SK-MEL-5 (cell line): Measurements from ENCODE around the gene KY. TPM values are rescaled to one million over a fixed set of nuclear protein-coding genes. Genes with fewer than 3 reads are reported as not detected.
"Not testable (repeated sequence)": the region's sequence is repeated elsewhere in the genome, so short reads cannot be mapped to it uniquely, and the experiment has no call there.

Experiments
- DNase-seq: peaks from one replicate; pipeline ENCODE4 v3.0.0-alpha.2; 2016; ENCODE audit warnings: low read depth, low spot score
- in situ Hi-C: cut with HindIII; loops from 2 replicates; pipeline ENCODE4 v1.10.0; 2016; ENCODE audit warnings: low sequenced_read_pairs, high pct_unique_total_duplicates, low pct_unique_long_range_greater_than_20kb
- total RNA-seq: library from RNA; depleted of rRNA; stranded (reverse); fragments of >200 nt; shearing (Covaris generic); gene quantifications from 2 replicates; pipeline ENCODE4 v1.2.3, GENCODE V29; 2014

KY gene
- total RNA-seq, 1 experiment from 2014 or later, result not detected

- peak; percentile 67 for DNase-seq
- in situ Hi-C loops, result no loop called here
These were observed 49.9 kb downstream of the KY start for GRCh38 chr3:134600685-134601463.

- no peak for DNase-seq
- in situ Hi-C loops, result no loop called here
These were observed 50.6 kb downstream of the KY start for GRCh38 chr3:134600206-134600605.

GRCh38 chr3:134598763-134599545 lies 51.9 kb downstream of the KY start:
- in situ Hi-C loops, result no loop called here
- no peak for DNase-seq

DNA sequence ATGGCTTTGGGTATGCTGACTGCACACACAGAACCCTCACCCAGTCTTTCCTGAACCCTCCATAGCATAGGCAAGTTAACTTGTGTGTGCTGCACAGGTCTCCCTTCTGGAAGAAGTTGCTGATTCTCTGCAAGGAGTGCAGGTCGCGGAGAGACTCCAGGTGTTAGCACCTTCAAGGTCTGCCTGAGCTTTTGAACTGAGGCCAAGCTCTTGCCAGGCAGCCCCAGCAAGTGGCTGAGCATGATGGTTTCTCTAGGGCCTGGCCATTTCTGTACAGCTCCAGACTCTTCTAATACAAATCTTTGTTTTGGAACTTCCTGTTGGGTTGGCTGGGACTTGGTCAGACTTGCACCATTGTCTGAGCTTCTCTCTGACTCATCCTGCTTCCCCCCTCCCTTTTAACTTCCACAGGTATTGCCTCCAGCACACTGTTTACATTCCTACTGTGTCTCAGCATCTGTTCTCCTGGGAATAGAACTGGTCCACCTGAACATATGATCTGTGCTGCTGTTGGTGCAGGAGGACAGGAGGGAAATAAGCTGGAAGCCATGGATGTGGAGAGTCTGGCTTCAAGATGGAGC lies 53.3 kb downstream of the KY start:
- in situ Hi-C loops, result no loop called here
- DNase-seq, result no peak

DNA sequence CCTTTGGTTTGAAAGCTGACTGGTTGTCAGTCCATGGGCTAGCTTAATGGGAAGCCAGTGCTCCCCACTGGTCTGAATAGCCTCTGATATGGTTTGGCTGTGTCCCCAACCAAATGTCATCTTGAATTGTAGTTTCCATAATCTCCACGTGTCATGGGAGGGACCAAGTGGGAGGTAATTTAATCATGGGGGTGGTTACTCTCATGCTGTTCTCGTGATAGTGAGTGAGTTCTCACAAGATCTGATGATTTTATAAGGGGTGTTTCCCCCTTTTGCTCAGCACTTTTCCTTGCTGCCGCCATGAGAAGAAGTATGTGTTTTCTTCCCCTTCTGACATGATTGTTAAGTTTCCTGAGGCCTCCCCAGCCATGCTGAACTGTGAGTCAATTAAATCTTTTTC lies 55.8 kb downstream of the KY start:
- DNase-seq, in situ Hi-C loops: not testable (repeated sequence)

DNA sequence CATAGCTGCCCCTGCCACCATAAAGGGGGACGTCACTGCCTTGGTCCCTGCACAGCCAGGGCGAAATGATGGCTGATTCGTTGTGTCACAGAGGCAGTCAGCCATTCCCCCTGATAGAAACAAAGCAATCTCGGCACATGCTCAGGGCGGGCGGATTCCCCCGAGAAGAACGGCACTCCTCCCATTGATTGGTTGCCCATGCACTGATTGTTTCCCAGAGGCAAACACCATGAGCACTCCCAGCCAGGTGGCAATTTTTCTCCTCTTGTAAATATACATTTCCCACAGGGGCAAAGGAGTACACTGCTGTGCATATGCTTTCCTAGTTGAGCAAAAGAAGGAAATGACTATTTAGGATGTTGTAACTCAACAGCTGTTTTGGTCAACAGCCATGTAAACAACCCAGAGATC lies 56.5 kb downstream of the KY start:
- DNase-seq, result no peak
- in situ Hi-C loops, result no loop called here

DNA sequence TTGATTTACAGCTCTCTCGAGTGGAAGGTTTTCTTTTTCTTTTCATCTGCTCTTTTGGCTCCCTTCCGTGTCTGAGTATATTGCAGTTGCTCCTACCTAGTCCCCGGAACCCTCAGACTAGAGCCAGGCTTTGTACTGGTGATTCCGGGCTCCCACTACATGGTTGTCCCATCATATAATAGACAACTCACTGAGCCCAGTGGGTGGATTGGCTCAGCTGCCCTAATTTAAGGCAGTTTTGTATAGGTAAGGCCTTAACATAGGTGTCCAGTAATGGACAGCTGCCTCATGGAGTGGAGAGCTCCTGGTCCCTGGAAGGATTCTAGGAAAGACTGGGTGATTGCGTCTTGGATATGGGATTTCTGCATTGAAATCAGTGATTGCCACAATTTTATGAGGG lies 58.0 kb downstream of the KY start:
- in situ Hi-C loops, result no loop called here
- DNase-seq, result no peak

DNA sequence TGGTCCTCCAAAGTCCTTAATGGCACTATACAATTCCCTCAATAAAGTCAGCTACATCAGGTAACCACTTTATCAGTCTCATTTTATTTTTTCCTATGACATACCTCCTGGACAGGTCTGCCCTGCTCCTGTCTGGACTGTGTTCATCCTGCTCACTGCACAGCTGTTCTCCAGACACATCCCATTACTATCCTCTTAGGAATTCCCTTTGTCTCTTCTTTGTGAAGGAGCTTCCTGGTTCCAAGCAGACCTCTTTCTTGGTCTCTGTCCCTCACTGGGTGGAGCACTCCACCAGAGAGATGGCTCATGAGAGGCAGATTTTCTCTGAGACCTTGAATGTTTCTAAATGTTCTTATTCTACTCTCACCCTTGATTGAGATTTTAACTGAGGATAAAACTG lies 60.1 kb downstream of the KY start:
- DNase-seq, result no peak
- in situ Hi-C loops, result no loop called here

- in situ Hi-C loops, result no loop called here
- no peak for DNase-seq
These were observed 71.6 kb downstream of the KY start for GRCh38 chr3:134579141-134579665.

GRCh38 chr3:134576831-134577230 lies 74.0 kb downstream of the KY start:
- DNase-seq, result no peak
- in situ Hi-C loops, result no loop called here

DNA sequence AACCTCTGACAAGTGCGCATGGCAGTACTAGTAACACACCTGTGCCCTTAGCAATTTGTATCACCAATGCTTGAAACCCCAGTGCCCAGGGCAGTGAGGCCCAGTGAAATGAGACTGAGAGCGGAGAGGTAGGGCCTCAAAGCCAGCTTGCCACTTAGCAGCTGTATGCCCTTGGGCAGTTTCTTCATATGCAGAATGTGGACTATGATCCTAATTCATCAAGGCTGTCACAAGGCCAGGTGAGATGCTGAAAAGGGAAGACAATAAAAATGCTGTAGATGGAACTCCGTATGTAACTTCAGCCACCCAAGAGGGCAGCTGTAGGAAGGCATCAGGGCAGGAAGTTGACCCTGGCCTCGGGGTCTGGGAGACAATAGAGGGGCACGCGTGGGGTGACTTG lies 74.4 kb downstream of the KY start:
- in situ Hi-C loops, result no loop called here
- no peak for DNase-seq

DNA sequence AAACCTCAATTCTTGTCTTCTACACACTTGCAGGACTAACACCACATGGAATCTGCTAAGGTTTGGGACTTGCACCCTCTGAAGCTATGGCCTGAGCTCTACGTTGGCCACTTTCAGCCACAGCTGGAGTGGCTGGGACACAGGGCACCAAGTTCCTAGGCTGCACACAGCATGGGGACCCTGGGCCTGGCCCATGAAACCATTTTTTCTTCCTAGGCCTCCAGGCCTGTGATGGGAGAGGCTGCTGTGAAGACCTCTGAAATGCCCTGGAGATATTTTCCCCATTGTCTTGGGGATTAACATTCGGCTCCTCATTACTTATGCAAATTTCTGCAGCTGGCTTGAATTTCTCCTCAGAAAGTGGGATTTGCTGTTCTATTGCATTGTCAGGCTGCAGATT lies 80.9 kb downstream of the KY start:
- DNase-seq, in situ Hi-C loops: not testable (repeated sequence)

DNA sequence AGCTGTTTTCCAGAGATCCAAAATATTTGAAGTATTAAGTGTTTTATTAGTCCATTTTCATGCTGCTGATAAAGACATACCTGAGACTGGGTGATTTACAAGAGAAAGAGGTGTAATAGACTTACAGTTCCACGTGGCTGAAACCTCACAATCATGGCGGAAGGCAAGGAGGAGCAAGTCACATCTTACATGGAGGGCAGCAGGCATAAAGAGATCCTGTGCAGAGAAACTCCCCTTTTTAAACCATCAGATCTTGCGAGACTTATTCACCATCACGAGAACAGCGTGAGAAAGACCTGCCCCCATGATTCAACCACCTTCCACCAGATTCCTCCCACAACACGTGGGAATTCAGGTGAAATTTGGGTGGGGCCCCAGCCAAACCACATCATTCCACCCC lies 82.0 kb downstream of the KY start:
- in situ Hi-C loops, result no loop called here
- no peak for DNase-seq

- DNase-seq, result no peak
- in situ Hi-C loops, result no loop called here
These were observed 83.2 kb downstream of the KY start for GRCh38 chr3:134567605-134568004.

DNA sequence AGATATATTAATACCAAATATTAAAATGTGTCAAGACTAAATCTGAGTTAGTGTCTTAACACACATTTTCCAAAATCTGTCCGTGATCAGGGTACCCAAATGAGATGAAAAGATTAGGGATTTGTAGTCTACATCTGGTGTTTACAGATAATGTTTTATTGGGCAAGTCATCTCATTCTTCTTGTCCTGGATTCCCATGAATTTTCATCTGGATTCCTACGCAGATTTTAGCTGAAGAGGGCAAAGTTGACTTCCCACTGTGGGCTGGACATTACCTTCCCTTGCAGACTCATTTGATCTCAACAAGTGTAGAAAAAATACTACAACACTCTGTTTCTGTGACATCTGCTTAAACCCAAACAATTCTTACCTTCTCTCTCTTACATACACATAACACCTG lies 85.8 kb downstream of the KY start:
- no peak for DNase-seq
- in situ Hi-C loops, result no loop called here

DNA sequence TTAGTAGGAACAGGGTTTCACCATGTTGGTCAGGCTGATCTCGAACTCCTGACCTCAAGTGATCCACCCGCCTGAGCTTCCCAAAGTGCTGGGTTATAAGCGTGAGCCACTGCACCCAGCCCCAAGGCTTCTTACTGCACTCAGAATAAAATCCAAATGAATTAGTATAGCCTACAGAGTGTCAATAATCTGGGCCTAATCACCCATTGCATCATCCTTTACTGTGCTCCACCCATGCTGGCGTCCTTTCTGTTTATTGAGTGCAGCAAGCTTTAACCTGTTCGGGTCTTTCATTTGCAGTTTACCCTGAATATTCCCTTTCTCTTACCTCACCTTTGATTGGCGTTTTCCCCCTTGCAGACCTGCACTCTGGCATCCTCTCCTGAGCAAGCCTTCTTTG lies 87.2 kb downstream of the KY start:
- in situ Hi-C loops, result no loop called here
- no peak for DNase-seq

DNA sequence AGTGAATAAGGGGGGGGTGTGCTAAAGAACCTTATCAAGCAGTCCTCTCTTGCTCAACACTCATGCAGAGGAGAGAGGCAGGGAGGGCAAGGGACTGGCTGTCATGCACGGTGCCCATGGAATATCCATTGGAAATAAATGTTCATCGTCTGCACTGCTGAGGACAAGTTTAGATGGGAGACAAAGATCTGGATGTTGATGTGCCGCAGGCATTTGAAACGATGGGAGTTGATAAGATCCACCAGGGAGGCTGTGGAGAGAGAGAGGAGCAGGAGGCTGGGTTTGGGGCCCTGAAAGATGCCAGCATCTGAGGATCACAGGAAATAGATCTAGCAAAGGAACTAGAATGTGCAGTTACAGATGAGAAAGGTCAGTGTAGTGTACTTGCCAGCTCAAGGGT lies 88.8 kb downstream of the KY start:
- in situ Hi-C loops, result no loop called here
- no peak for DNase-seq

DNA sequence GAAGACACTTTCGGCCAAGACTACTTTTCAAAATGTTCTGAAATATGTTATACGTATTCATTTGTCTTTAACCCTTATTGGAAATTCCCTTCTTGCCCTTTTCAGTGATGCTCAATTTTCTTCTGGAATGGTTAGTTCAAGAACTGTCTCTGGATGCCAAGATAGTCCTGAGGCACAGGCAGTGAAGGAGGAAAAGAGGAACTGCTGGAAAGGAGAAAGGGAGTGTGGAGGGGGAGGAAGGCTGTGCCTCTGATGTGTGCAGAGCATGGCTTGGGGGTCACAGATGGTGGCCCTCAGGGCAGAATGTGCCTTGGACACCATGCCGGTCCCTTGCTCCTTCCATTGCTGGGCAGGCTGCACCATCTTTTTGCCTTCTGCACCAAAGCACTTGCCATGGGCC lies 91.2 kb downstream of the KY start:
- in situ Hi-C loops, result no loop called here
- no peak for DNase-seq
